Stomach (tissue), 4 donors: ENCODE results near the gene SMC4.

Source experiments
- CTCF ChIP-seq, 7 experiments: fragments of 450-650 bp in 4 of 7; fragments of 200-600 bp in 3 of 7; sonication (generic) in 3 of 7; IDR thresholded peaks; one replicate each; pipeline ENCODE4 v1.5.1; 2016 to 2019; ENCODE audit warnings: antibody characterized with exemption in 7 of 7, control low read depth in 2 of 7, mild to moderate bottlenecking in 1 of 7
- POLR2A ChIP-seq, 4 donors: fragments of 450-650 bp; IDR thresholded peaks; one replicate each; pipeline ENCODE4 v1.6.1; 2016; ENCODE audit warnings: antibody characterized with exemption in 4 of 4, control low read depth in 2 of 4, mild to moderate bottlenecking in 1 of 4, moderate library complexity in 1 of 4

GRCh38 chr3:160379628-160380214, 19.7 kb upstream of the SMC4 start:
- TF ChIP-seq POLR2A (IDR thresholded peaks at IDR 0.05) (no peak), CTCF (IDR thresholded peaks at IDR 0.05) (no peak)
